GM12801 (cell line): Measurements from ENCODE around the gene FAM25G.

Experiments used
- CTCF ChIP-seq: IDR thresholded peaks from one replicate; pipeline ENCODE4 v1.5.1; 2011; ENCODE audit warnings: control low read depth; ENCODE audit not compliant: insufficient read length; ENCODE audit errors: extremely low read depth

The FAM25G gene

DNA sequence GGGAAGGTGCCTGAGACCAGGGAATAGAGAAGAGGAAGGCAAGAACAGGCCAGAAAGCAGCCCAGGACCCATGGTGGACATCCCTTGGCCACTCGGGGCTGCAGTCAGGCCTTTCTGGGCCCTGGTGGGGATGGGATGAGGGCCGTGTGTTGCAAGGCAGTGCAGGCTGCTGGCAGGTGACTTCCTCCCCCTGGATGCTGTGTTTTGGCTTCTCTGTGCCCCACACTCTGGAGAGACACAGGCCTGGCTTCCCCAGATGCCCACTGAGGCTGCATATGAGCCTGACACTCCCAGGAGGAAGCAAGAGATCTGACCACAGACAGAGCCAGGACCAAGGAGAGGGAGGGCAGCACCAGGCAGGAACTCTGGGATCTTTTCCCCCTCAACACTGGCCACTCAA, 47.5 kb downstream of the FAM25G start:
- TF ChIP-seq CTCF, result no peak

DNA sequence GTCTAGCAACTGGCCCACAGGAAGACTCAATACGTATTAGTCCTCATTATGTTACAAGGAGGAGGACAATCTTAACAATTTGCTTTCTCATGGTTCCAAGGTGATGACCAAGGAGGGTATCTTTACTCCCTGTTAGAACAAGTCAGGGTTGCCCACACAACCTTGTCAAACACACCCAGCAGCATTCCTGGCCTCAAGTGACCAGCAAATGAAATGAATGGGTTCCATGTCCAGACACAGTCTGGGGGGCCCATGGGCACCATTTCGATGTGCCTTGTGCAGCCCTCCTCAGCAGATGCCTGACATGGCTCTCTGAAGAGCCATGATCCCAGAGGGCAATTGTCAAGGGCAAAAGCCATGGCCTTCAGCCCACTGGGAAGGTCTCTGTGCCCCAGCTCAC, 48.4 kb downstream of the FAM25G start:
- no peak for TF ChIP-seq CTCF

GRCh38 chr10:47442351-47442750, 49.1 kb downstream of the FAM25G start:
- no peak for TF ChIP-seq CTCF

DNA sequence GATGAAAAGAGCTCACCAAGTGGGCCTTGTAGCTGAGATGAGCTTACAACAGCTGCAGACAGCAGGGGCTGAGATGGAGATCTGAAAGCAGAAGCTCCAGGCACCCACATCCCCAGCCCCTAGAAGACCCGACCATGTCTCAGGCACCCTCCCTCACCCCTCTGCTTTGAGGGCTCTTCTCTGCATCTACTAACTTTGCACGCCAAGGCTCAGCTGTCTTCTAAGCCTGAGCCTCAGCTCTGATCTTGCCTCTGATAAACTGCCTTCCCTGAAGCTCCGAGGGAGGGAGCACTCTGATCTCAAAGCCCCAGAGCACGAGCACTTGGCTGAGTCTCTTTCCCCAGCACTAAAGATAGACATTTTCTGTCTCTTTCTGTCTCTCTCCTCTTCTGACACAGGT, 49.6 kb downstream of the FAM25G start:
- no peak for TF ChIP-seq CTCF

DNA sequence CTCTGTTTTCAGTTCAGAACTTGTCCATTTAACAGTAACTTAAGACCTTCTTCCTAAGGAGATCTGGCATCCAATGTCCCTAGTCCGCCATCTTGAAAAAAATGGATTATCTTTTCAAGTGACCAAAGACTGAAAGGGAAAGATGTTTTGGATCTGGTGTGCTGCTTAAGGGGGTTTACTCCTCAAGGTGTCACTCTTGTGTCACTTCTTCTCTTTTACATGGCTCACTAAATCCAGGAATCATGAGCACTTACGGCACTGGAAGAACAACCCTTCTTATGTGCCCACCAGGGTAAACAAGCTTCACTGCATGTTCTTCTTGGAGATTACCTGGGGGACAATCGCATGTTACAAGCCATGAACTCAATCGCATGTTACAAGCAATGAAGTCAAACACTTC, 51.3 kb downstream of the FAM25G start:
- TF ChIP-seq CTCF, result no peak

DNA sequence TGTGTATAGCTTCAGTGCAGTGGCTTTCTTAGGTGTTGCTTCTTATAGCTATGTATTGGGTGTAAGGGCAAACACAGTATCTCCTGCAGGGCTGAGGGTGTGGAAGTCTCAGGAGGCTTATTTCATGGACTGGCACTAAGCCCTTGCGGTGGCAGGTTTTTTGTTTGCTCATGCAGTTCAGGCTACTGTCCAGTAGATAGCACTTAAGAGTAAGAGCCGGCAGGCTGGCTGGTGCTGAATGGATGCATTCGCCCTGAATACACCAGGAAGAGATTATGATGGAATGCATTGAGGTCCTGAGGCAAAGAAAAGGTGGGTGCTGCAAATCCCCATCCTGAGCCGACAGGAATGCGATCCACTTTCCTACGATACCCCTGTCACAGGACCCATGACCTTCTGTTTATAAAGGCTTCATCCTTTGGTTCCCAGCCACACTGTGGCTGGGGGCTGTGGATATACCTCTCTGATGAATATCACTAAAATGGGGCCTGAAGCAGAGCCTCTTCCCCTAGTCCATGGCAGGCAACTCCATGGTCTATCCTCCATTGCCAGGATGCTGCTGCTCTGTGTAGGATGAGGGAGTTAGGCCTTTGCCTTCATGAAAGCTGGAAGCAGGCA, 52.5 kb downstream of the FAM25G start:
- TF ChIP-seq CTCF, result no peak
